ENCODE results near the gene ZNF738.
"Not testable (repeated sequence)": the region's sequence is repeated elsewhere in the genome, so short reads cannot be mapped to it uniquely, and the experiment has no call there.

Gene ZNF738

DNA sequence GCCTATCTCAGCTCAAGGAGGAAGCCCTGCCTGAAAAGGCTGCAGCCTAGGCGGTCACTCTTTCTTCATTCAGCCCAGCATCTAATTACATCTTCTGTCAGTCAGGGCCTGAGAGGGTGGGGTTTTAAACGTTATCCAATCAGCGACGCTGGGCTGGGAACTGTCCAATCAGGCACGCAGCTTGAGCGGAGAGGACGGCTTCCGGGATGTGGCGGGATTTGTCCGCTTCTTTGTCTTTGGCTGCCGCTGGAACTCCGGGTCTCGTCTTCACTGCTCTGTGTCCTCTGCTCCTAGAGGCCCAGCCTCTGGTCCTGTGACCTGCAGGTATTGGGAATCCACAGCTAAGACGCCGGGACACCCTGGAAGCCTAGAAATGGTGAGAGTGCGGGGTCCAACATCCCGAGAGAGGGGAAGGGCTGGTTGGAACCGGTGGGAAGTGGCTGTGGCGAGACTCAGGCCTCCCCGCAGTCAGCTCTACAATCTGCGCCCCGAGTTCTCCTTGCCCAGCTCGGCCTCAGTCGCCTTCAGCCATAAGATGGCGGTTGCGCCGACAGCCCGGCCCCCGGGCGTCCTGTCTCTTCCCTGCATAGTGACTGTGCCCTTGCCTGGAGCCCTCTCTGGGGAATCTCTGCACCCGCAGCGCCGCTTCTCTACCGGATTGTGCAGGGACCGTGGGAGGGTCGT lies at the start of gene ZNF738:
Gene ZNF738, plus strand, starts transcription at position 233 of the 684 bp plus-strand sequence. Its CDS starts 141 bp downstream, at position 374.
- peak; percentile 94 for DNase-seq (ENCODE audit: low spot score)

DNA sequence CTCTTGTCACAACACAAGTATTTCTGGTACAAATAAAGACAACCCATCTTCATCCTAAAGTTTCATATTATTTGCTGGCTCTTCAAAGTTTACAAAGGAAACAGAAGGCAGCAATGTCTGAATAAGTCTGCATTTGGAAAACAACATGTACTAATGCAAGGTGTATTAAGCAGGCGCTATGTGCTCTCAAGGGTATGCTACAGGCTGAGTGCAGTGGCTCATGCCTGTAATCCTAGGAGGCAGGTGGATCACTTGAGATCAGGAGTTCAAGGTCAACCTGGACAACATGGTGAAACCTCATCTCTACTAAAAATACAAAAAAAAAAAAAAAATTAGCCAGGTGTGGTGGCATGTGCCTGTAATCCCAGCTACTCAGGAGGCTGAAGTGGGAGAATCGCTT lies 46.0 kb upstream of the ZNF738 start:
- not testable (repeated sequence) for DNase-seq (ENCODE audit: low spot score)

GRCh38 chr19:21314676-21315075 lies 44.1 kb upstream of the ZNF738 start:
- no peak for DNase-seq (ENCODE audit: low spot score)

DNA sequence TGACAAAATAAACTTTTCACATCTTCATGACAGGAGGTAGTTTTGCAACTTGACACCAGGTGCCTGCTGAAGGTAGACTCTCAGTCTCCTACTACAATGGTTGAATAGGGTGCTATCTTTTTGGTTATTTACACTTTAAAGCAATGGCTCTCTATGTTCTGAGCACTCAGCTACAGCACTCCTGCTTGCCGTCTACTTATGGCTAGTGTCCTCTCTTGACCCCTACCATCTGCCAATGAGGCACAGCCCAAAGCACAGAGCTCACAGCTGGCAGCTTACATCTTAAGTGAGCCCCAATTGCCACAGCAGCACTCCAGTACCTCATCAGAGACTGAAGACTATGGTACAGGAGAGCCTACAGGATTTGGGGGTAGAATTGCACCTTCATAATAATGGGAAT lies 41.0 kb upstream of the ZNF738 start:
- no peak for DNase-seq (ENCODE audit: low spot score)

DNA sequence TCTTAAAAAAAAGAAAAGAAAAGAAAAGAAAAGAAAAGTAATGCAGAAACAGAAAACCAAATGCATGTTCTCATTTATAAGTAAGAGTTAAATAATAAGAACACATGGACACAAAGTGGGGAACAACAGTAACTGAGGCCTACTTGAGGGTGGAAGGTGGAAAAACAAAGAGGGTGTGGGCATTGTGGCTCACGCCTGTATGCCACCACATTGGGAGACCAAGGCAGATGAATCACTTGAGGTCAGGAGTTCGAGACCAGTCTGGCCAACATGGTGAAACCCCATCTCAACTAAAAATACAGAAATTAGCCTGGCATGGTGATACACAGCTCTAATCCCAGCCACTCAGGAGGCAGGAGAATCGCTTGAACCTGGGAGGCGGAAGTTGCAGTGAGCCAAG lies 37.7 kb upstream of the ZNF738 start:
- no peak for DNase-seq (ENCODE audit: low spot score)

GRCh38 chr19:21321996-21322395 lies 36.8 kb upstream of the ZNF738 start:
- no peak for DNase-seq (ENCODE audit: low spot score)

DNA sequence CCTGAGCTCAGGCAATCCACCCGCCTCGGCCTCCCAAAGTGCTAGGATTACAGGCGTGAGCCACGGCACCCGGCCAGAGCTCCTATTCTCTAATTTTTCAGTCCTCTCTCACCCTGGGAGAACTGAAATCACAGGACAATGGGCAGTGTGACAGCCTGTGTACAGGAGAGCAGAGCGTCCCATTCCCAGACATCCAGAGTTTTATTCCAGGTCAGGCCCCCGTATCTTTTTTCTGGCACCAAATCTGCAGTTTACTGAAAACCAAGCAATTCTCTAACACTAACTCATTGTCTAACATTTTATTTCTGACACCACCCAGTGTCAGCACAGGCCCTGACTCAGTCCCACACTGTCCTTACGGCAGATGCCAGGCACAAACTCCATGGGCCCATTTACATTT lies 36.3 kb upstream of the ZNF738 start:
- DNase-seq (ENCODE audit: low spot score): peak; percentile 4

DNA sequence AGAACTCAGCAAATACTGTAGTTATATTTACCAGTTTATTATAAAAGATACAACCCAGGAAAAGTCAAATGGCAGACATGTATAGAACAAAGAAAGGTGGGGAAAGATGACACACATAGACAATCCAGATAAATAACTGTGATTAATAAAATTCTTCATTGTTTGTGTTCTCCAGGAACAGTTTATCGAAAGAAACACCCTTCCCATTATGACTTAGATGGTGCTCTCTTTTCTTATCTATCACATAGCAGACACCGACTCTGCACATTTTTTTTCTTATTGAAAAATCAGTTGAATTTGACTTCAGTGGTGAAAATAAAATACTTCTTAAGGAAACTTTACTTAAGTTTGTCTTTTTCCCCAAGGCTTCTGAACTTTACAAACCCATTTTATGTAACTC lies 35.8 kb upstream of the ZNF738 start:
- no peak for DNase-seq (ENCODE audit: low spot score)

DNA sequence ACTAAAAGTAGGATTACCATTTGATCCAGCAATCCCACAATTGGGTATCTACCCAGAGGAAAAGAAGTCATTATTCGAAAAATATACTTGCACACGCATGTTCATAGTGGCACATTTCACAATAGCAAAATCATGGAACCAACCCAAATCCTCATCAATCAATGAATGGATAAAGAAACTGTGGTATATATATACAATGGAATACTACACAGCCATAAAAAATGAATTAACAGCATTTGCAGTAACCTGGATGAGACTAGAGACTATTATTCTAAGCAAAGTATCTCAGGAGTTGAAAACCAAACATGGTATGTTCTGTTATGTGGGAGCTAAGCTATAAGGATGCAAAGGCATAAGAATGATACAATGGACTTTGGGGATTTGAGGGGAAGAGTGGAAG lies 32.6 kb upstream of the ZNF738 start:
- no peak for DNase-seq (ENCODE audit: low spot score)

- DNase-seq (ENCODE audit: low spot score): peak; percentile 5
Observed at GRCh38 chr19:21328406-21328805, 30.4 kb upstream of the ZNF738 start.

DNA sequence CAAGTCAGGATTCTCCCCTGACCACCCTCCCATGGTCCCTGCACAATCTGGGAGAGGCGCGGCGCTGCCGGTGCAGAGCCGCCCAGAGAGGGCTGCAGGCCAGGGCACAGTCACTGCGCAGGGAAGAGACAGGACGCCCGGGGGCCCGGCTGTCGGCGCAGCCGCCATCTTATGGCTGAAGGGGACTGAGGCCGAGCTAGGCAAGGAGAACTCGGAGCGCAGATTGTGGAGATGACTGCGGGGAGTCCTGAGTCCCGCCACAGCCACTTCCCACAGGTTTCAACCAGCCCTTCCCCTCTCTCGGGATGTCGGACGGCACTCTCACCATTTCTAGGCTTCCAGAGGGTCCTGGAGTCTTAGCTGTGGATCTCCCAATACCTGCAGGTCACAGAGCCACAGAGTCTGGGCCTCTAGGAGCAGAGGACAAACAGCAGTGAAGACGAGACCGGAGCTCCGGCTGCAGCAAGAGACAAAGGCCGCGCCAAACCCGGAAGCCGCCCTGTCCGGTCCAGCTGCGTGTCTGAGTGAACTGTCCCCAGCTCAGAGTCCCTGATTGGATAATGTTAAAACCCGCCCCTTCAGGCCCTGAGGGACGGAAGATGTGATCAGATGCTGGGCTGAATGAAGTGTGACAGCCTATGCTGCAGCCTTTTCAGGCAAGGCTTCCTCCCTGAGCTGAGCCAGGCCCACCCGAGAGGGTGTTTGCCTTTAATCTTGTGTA lies 29.8 kb upstream of the ZNF738 start, which contains the start of gene ZNF708:
Gene ZNF708, minus strand, starts transcription at position 526 of the 721 bp plus-strand sequence. Its CDS starts 198 bp downstream, at position 328.
- DNase-seq (ENCODE audit: low spot score): peak; percentile 95

DNA sequence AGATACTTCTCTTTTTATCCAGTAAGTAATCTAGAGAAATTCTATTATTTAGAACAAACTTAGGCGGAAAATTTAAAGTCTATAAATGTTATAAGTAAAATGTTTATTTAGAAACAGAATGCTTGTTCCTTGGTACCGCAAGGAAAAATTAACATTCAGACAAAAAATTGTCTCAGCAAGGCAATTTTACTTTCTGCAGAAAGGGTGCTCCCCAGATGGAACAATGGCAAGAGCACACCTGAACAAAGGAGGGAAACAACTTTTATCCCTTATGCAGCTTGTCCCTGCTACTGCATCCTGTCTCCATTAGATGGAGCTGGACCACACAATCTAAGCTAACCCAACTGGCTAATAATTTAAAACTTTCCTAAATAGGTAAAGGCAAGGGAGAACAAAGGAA lies 23.1 kb upstream of the ZNF738 start:
- no peak for DNase-seq (ENCODE audit: low spot score)

GRCh38 chr19:21344841-21345240 lies 14.0 kb upstream of the ZNF738 start:
- not testable (repeated sequence) for DNase-seq (ENCODE audit: low spot score)

DNA sequence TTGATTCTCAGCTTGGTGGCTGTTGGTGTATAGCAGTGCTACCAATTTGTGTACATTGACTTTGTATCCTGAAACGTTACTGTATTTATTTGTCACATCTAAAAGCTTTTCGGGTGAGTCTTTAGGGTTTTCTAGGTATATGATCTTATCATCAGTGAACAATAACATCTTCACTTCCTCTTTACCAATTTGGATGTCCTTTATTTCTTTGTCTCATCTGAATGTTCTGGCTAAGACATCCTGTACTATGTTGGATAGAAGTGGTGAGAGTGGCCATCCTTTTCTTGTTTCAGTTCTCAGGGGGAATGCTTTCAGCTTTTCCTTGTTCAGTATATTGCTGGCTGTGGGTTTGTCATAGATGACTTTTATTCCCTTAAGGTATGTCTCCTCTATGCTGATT lies 6.0 kb upstream of the ZNF738 start:
- no peak for DNase-seq (ENCODE audit: low spot score)

GRCh38 chr19:21362291-21362690 lies 3.5 kb downstream of the ZNF738 start:
- no peak for DNase-seq (ENCODE audit: low spot score)

DNA sequence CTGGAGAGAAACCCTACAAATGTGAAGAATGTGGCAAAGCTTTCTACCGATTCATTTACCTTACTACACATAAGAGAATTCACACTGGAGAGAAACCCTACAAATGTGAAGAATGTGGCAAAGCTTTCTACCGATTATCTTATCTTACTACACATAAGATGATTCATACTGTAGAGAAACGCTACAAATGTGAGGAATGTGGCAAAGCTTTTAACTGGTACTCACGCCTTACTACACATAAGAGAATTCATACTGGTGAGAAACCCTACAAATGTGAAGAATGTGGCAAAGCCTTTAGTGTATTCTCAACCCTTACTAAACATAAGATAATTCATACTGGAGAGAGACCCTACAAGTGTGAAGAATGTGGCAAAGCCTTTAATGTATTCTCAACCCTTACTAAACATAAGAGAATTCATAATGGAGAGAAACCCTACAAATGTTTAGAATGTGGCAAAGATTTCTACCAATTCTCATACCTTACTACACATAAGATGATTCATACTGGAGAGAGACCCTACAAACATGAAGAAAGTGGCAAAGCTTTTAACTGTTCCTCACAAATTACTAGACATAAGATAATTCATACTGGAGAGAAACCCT lies 25.3 kb downstream of the ZNF738 start:
- no peak for DNase-seq (ENCODE audit: low spot score)

DNA sequence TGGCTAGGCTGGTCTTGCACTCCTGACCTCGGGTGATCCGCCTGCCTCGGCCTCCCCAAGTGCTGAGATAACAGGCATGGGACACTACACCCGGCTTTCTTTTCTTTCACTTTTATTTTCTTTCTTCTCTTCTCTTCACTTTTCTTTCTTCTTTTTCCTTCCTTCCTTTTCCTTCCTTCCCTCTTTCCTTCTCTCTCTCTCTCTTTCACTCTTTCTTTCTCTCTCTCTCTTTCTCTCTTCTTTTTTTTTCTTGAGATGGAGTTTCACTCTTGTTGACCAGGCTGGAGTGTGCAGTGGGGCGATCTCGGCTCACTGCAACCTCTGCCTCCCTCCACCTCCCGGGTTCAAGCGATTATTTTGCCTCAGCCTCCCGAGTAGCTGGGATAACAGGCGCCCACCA lies 37.3 kb downstream of the ZNF738 start:
- DNase-seq (ENCODE audit: low spot score): no peak

DNA sequence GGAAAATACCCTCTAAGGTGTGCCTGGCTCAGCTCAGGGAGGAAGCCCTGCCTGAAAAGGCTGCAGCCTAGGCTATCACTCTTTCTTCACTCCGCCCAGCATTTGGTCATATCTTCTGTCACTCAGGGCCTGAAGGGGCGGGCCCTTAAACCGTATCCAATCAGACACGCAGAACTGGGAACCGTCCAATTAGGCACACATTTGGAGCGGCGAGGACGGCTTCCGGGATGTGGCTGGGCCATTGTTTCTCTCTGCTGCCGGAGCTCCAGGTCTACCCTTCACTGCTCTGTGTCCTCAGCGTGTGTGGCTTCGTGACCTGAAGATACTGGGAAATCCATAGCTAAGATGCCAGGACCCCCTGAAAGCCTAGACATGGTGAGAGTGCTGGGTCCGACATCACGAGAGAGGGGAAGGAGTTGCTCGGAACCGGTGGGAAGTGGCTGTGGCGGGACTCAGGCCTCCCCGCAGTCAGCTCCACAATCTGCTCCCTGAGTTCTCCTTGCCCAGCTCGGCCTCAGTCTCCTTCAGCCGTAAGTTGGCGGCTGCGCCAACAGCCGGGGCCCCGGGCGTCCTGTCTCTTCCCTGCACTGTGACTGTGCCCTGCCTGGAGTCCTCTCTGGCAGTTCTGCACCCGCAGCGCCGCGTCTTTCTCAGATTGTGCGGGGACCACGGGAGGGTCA lies 38.2 kb downstream of the ZNF738 start, which contains the start of gene ZNF493:
Gene ZNF493, plus strand, starts transcription at position 241 of the 680 bp plus-strand sequence. Its CDS starts 105 bp downstream, at position 346.
- peak; percentile 92 for DNase-seq (ENCODE audit: low spot score)

DNA sequence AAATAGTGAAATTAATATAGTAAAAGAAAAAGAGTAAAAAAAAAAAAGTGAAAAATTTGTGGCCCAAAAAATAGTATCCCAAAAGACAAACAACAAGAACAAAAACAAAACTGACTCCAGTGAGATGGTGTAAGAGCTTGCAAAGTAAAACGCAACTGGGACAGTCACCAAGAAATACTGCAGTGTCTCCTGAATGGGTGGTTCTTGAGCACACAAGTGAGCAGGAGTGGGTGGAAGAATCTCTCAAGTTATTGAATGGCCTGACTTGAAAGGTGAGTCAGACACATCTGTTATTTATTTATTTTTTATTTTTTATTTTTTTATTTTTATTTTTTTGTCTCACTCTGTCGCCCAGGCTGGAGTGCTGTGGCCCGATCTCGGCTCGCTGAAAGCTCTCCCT lies 40.1 kb downstream of the ZNF738 start:
- peak; percentile 3 for DNase-seq (ENCODE audit: low spot score)

DNA sequence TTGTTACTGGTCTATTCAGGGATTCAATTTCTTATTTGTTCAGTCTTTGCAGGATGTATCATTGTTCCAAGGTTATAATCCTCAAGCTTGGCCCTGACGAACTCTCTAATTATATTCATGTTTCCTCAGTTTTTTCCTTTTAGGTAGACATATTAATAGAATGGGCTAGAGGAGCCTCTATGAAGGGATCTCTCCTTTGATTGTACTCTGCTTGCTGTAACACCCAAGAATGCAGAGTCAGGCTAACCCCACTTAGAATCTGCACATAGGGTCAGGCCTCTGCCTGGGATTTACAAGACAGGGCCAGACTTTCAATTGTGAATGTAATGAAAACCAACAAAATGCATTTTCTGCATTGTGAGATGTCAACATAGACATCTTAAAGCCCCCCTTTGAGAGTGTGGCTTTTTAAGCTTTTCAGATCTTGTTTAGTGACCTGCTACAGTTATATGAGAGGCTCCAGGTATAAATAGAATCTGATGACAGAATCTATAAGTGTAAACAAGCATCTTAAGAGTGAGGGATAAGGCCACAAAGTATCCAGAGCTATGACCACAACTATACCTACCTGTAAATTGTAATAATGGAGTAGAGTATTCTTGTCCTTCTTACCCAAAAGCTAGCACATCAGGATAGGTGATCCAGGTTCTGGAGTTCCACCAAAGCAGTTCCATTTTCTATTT lies 43.6 kb downstream of the ZNF738 start:
- no peak for DNase-seq (ENCODE audit: low spot score)

DNA sequence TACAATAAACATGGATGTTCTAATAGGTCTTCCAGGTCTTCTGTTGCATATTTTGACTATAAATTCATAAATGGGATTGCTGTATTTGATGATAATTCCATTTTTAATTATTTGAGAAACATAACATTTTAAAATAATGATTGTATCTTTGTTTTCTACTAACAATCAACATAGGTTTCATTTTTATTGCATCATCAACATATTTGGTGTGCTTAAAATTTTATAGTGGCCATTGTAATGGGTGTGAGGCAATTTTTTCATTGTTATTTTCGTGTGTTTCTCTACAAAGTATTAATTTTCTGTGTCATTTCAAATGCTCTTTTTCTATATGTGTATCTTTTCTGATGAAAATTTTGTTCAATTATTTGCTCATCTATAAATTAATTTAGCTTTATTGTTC lies 51.4 kb downstream of the ZNF738 start:
- DNase-seq (ENCODE audit: low spot score): no peak

GRCh38 chr19:21422244-21422643 lies 63.4 kb downstream of the ZNF738 start:
- DNase-seq (ENCODE audit: low spot score): no peak
